GM19324 (cell line): ENCODE results near the gene TMEM89.
A peak's percentile ranks its signal among the peaks of the same experiment; 100 is the strongest.

Source experiments
- ATAC-seq: cut with Tn5 transposase; IDR thresholded peaks from one replicate; pipeline ENCODE4 v1.9.1; 2021; ENCODE audit warnings: mild to moderate bottlenecking, moderate library complexity; ENCODE audit not compliant: unreplicated experiment, low FRiP score

TMEM89 gene

GRCh38 chr3:48621461-48621869, at the start of gene TMEM89:
TSS of gene TMEM89 (minus strand) at chr3:48621769. CDS start at chr3:48621756, 13 bp downstream.
- no peak for ATAC-seq

DNA sequence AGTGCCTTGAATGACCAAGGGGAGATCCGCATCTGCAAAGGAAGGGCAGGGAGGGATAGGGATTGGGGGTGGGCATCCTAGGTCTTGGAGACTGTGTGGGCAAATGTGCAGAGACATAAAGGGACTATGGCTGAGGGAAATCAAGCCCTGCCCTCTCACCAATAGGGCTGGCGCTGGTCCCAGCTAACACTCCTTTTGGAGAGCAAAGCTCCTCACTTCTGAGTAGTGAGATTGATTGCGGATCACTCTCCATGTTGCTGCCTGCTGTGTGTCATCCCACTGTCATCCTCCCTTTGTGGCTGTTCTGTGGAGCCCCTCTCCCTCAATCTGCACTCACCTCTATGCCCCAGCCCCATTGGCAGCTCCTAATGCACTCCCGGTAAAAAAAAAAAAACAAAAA, 43.4 kb upstream of the TMEM89 start:
- ATAC-seq, result no peak

GRCh38 chr3:48664313-48664644, 42.7 kb upstream of the TMEM89 start:
- ATAC-seq, result no peak

GRCh38 chr3:48663489-48664312, 42.1 kb upstream of the TMEM89 start:
- peak; percentile 88 for ATAC-seq

DNA sequence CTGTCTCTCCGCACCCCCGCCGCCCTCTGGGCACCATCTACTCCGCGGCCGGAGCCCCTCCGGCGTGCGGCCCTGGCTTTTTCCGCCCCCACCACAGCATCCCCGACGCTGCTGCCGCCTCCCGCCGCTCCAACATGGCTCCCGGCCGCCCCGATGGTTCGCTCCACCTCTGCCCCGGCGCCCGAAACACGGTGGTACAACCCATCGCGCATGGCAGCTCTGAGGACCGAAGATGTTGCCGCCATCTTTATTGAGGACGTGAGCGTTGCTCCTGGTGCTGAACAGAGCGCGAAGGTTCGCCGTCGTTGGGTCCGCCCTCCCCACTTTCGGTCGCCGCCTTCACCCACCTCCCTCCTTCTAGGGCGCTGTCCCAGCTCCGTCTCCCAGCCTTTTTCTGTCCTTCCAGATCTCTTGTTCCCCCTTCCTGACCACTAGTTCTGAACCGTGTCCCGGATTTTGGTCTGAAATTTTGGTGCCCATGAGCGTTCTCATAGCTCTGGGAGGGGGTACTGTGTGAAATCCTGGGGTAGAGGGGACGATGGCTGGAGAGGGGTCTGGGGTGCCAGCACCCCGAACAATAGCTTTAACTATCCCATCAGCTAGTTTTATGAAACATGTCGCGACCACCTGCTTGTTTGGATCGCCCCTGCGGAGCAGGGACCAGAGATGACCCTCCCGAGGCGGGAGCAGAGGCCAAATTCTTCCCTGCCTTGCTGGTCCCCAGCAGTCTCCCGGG, 41.4 kb upstream of the TMEM89 start, which contains the start of gene CELSR3:
CELSR3 (minus strand) TSS at position 134 of the 736 bp plus-strand sequence. CDS start 252 bp downstream, outside the sequence.
- ATAC-seq, result no peak

GRCh38 chr3:48662145-48662752, 40.7 kb upstream of the TMEM89 start:
- no peak for ATAC-seq

GRCh38 chr3:48661501-48662144, 40.1 kb upstream of the TMEM89 start:
- no peak for ATAC-seq

DNA sequence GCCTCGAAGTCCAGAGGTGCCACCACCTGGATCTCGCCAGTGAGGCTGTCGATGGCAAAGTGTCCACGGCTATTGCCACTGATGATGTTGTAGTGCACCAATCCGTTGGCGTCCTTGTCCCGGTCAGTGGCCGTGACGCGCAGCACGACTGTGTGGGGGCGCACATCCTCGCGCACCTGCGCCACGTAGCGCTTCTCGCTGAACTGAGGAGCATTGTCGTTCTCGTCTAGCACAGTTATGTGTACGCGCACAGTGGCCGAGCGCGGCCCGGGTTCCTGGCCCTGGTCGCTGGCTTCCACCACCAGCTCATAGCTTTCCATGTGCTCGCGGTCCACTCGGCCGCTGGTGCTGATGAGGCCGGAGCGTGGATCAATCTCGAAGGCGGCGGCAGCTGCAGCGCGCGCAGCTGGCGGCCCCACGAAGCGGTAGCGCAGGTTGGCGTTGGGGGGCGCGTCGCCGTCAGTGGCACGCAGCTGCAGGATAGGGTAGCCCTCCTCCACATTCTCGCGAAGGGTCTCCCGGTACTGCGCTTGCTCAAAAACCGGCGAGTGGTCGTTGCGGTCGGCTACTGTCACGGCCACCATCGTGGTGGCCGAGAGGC, 39.3 kb upstream of the TMEM89 start:
- no peak for ATAC-seq

DNA sequence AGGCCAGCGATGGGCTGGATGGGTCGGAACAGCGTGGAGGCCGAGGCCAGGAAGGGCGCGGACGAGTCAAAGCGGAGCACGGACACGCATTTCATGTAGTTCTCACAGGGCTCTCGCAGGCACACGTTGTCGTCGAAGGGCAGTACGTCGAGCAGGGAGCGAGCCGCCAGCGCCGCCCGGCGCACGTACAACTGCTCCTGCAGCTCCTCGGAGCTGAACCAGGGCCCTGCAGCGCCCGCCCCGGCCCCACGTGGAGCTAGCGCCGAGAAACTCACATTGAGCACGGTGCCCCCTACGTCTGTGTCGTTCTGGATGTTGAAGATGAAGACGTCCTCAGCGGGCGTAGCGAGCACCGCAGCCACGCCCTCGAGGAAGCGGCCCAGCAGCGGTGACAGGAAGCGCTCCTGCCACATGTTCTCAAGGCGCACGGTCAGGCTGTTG, 35.3 kb upstream of the TMEM89 start:
- no peak for ATAC-seq

DNA sequence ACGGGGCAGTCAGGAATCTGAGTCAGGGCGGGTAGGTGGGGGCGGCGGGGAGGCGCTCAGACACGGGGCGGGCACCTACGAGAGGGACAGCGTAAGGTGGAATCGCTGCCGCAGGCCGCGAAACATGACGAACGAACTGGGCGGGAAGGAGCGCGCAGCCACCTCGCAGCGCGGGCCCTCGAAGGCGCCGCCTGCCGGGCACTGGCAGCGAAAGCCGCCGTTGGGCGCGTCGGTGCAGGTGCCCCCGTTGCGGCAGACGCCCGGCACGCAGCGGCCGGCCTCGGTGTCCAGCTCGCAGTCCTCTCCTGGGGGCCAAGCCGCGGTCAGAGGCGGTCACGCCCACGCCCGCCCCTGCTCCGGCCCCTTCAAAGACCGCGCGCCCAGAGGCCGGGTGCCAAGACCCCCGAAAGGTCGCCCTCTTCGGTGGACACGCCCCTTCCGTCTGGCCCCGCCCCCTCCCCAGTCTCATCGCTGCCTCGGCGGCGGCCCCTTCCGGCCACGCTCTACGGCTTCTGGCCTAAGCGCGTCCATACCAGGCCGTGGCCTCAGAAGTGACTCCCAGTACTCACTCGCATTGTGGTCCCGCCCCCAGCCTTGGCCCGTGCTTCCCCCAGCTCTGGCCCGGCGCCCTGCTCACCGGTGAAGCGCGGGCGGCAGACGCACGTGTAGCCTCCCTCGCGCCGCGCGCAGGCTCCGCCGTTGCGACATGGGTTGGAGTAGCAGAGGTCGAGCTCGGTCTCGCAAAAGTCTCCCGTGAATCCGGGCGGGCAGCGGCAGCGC, 34.7 kb upstream of the TMEM89 start:
- ATAC-seq, result no peak

- no peak for ATAC-seq
Measured at GRCh38 chr3:48655606-48656005, 34.0 kb upstream of the TMEM89 start.

DNA sequence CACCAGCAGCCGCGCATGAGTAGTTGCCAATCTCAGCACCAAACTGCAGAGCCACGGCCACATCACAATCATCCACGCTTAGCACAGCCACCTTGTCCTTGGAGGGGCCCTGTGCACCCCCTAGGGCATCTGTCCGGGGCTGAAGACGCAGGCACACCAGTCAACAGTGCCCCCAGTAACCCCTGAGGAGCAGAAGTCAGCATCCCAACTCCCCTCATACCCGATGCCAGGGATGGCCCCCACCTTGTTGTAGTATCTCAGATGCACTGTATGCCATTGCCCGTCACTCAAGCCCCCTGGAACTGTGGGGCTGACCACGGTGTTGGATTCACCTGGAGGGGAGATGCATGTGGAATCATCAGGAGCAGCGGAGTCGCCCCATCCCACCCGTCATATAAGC, 33.5 kb upstream of the TMEM89 start:
- ATAC-seq, result no peak

- no peak for ATAC-seq
Measured at GRCh38 chr3:48652923-48653715, 31.6 kb upstream of the TMEM89 start.

DNA sequence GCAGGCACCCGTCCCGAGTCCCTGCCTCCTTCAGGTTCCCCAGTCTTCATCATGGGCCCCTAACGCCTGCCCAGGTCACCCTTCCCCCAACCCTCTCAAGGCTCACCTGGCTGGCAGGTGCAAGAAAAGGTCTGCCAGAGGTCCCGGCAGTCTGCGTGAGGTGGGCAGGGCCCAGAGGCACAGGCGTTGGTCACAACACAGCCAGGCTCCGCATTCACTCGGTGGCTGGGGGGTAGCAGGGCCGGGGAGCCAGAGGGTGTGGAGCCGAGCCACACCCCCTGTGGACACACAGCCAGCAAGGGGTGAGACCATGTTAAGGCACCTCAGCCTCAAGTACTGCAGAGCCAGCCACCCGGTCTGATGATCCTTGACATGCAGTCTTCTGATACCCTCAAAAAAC, 30.2 kb upstream of the TMEM89 start:
- ATAC-seq, result no peak

DNA sequence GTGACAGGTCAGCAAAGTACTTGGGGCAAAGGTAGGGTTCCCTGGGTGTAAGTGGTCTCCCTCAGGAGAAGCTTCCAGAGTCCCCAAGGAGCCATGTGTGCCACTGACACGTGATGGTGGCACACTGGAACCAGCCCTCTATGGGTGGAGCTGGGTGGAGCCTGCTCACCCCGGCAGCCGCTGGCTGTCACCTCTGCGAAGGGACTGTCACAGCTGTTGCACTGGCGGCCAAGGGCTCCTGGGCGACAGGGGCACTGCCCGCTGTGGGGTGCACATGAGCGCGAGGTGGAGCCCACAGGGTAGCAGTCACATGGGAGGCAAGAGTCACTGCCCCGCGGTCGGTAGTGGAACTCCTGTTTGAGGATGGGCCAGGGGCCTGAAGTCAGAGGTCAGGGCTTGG, 29.2 kb upstream of the TMEM89 start:
- ATAC-seq, result no peak

GRCh38 chr3:48648188-48648850, 26.8 kb upstream of the TMEM89 start:
- no peak for ATAC-seq

DNA sequence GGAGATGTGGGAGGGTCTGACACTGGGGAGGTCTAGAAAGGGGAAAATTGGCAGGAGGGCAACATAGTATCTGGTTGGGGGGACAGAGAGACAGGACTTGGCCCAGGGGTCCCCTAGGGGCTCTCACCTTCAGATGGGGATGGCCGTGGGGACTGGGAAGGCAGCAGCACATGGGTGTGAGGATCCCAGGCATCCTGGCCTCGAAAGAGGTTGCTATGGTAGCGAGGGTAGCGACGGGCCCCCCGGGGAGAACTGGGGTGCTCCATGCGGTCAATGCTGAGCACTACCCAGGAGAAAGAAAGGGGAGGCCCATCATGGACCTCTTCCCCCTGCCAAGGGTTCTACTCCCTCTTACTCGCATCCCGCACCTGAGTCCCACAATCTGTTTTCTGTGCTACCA, 26.1 kb upstream of the TMEM89 start:
- ATAC-seq, result no peak
